ENCODE measurements around the gene FAP. TPM values are rescaled to one million over a fixed set of nuclear protein-coding genes. Genes with fewer than 3 reads are reported as not detected.

FAP gene
- total and polyA plus RNA-seq, 2 of the 8 experiments (the other 6 are each of a cell fraction or from before 2014, with no cell fraction given), result not detected

- Histone ChIP-seq H4K8ac (ENCODE audit: extremely low read depth, insufficient read depth, low read length) (no peak overlapping the region), H3K79me2 (ENCODE audit: control insufficient read depth in 1 of 2, insufficient read depth in 2 of 2, low read length in 2 of 2) (no peaks in the 10 kb centered on the region)
- CTCF ChIA-PET (ENCODE audit: partially characterized antibody), result interaction anchor here (0.7 to 2.4 kb wide), 6 partner anchors 10 to 146 kb away, joined by 3 to 12 read pairs (median 6); no protein-coding TSS in a partner anchor
- TF ChIP-seq GTF2F1 (IDR thresholded peaks at IDR 0.05; ENCODE audit: borderline replicate concordance, low read depth, low read length) (no peak), SP4 (IDR thresholded peaks at IDR 0.05; ENCODE audit: low read length) (no peak), CTBP2 (IDR thresholded peaks at IDR 0.05; ENCODE audit: borderline replicate concordance, insufficient read depth, insufficient read length, low read length) (no peak), NRF1 (IDR thresholded peaks at IDR 0.05; ENCODE audit: low read depth, low read length) (no peak), PHF8 (conservative IDR thresholded peaks at IDR 0.05; ENCODE audit: low read depth, low read length) (no peak), RFX5 (IDR thresholded peaks at IDR 0.05; ENCODE audit: borderline replicate concordance, low read depth, low read length) (no peak), BRCA1 (IDR thresholded peaks at IDR 0.05; ENCODE audit: low read depth, low read length) (no peak), YY1 (IDR thresholded peaks at IDR 0.05; ENCODE audit: low read depth, low read length) (no peak), RXRA (IDR thresholded peaks at IDR 0.05; ENCODE audit: insufficient read depth, low read depth, low read length) (no peak), ASH2L (IDR thresholded peaks at IDR 0.05; ENCODE audit: low read length) (no peak), GABPA (IDR thresholded peaks at IDR 0.05; ENCODE audit: borderline replicate concordance, insufficient read depth, low read length) (no peak)
- TF ChIP-seq, protein P1, sequence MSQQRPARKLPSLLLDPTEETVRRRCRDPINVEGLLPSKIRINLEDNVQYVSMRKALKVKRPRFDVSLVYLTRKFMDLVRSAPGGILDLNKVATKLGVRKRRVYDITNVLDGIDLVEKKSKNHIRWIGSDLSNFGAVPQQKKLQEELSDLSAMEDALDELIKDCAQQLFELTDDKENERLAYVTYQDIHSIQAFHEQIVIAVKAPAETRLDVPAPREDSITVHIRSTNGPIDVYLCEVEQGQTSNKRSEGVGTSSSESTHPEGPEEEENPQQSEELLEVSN (IDR thresholded peaks at IDR 0.05), result no peak
- TF ChIP-seq, protein P2, sequence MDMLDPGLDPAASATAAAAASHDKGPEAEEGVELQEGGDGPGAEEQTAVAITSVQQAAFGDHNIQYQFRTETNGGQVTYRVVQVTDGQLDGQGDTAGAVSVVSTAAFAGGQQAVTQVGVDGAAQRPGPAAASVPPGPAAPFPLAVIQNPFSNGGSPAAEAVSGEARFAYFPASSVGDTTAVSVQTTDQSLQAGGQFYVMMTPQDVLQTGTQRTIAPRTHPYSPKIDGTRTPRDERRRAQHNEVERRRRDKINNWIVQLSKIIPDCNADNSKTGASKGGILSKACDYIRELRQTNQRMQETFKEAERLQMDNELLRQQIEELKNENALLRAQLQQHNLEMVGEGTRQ (IDR thresholded peaks at IDR 0.05; ENCODE audit: low read length), result no peak
These were observed 48.5 kb upstream of the FAP start for GRCh38 chr2:162291748-162292147.

More at GRCh38 chr2:162291748-162292147, 48.5 kb upstream of the FAP start:
- Histone ChIP-seq H3K23me2 (ENCODE audit: low read depth, low read length) (no peaks in the 10 kb centered on the region), H3K4me3 (ENCODE audit: extremely low read depth in 1 of 4, insufficient read depth in 2 of 4, low read depth in 3 of 4, low read length in 4 of 4) (no peak overlapping the region), H2BK5ac (ENCODE audit: low read depth, low read length) (no peak overlapping the region), H2AFZ (ENCODE audit: low read length) (no peak overlapping the region), H3K4me1 (replicated peaks in 1 of 4; ENCODE audit: control insufficient read depth in 3 of 4, insufficient read depth in 4 of 4, low read length in 3 of 4) (no peaks in the 10 kb centered on the region), H3K36me3 (ENCODE audit: control insufficient read depth in 2 of 4, insufficient read depth in 4 of 4, low read length in 3 of 4) (no peaks in the 10 kb centered on the region), H4K91ac (replicated peaks; ENCODE audit: insufficient read length, low read length) (no peak overlapping the region), H3K4me2 (ENCODE audit: insufficient read depth in 1 of 2, low read depth in 2 of 2, low read length in 2 of 2) (no peak overlapping the region), H3K4ac (replicated peaks; ENCODE audit: insufficient read length, low read depth, low read length) (no peak overlapping the region), H3K23ac (ENCODE audit: insufficient read length) (no peak overlapping the region), H2BK20ac (ENCODE audit: low read length) (no peak overlapping the region), H4K20me1 (replicated peaks in 1 of 2; ENCODE audit: control insufficient read depth in 1 of 2, insufficient read depth in 2 of 2, low read length in 2 of 2) (no peaks in the 10 kb centered on the region), H3K79me1 (ENCODE audit: low read depth, low read length) (no peaks in the 10 kb centered on the region), H2BK12ac (ENCODE audit: low read depth, low read length) (no peak overlapping the region), H3K56ac (replicated peaks; ENCODE audit: insufficient read length, low read depth, low read length) (no peak overlapping the region), H2BK15ac (ENCODE audit: low read length) (no peak overlapping the region), H2BK120ac (replicated peaks; ENCODE audit: low read depth, low read length) (no peak overlapping the region), H3K18ac (ENCODE audit: extremely low read depth, low read length) (no peak overlapping the region), H3K9ac (replicated peaks in 1 of 4; ENCODE audit: extremely low read depth in 1 of 4, low read depth in 3 of 4, low read length in 3 of 4) (no peak overlapping the region), H3K9me3 (ENCODE audit: insufficient read depth in 2 of 2, low read depth in 1 of 2, low read length in 1 of 2) (no peaks in the 10 kb centered on the region), H2AK5ac (ENCODE audit: low read depth, low read length) (no peak overlapping the region), H3K14ac (ENCODE audit: insufficient read length) (no peak overlapping the region), H3K27me3 (replicated peaks in 1 of 4; ENCODE audit: control insufficient read depth in 3 of 4, extremely low read depth in 1 of 4, insufficient read depth in 3 of 4, low read length in 3 of 4) (no peaks in the 10 kb centered on the region), H4K5ac (ENCODE audit: insufficient read length, low read depth, low read length) (no peak overlapping the region), H3K27ac (ENCODE audit: low read depth, low read length) (no peak overlapping the region)
- POLR2A ChIA-PET (ENCODE audit: partially characterized antibody), result no interaction called here
- FAIRE-seq (no peak), DNase-seq (ENCODE audit: low read depth in 1 of 2, low spot score in 2 of 2) (no peak)
- WGBS, 2 experiments (ENCODE audit: extremely low coverage in 1 of 2, insufficient coverage in 1 of 2, insufficient read length in 1 of 2, insufficient replicate concordance in 2 of 2, low coverage in 1 of 2, low lambda C conversion rate in 2 of 2, missing lambda C conversion rate in 1 of 2), result 89% methylated on average over 3 of the region's 3 CpGs; no CpG with 5 or more reads in 1 of the 2 experiments

All from H1 (cell line).